GM12891 (cell line): ENCODE results near the gene EPB41L3.

ENCODE experiments used
- POLR2A ChIP-seq: IDR thresholded peaks from 2 replicates; pipeline ENCODE4 v1.6.1; 2011; ENCODE audit warnings: low read depth, low read length, control low read depth
- POLR2AphosphoS5 ChIP-seq: IDR thresholded peaks from 2 replicates; pipeline ENCODE4 v1.6.1; 2011; ENCODE audit warnings: low read depth, low read length, control low read depth

- TF ChIP-seq POLR2AphosphoS5, result no peak
- no peak for TF ChIP-seq POLR2A
Observed at GRCh38 chr18:5524660-5525059, 19.1 kb downstream of the EPB41L3 start.
